ACC112 (cell line): ENCODE results near the gene SRRT.
"Not testable (repeated sequence)": the region's sequence is repeated elsewhere in the genome, so short reads cannot be mapped to it uniquely, and the experiment has no call there.

Experiments
- H2AFZ ChIP-seq: fragments of 200-600 bp; sonication (generic); one replicate; pipeline ENCODE4 v1.6.0; 2017; ENCODE audit warnings: antibody characterized with exemption, low read length; ENCODE audit not compliant: unreplicated experiment
- H3K27ac ChIP-seq: fragments of 200-600 bp; sonication (generic); 2 replicates; pipeline ENCODE4 v1.5.1; 2014; ENCODE audit warnings: low read depth, mild to moderate bottlenecking, antibody characterized with exemption, low read length, moderate library complexity
- H3K27me3 ChIP-seq: fragments of 200-600 bp; sonication (generic); 2 replicates; pipeline ENCODE4 v1.6.1; 2014; ENCODE audit warnings: mild to moderate bottlenecking, antibody characterized with exemption, low read length, moderate library complexity, mixed read lengths; ENCODE audit not compliant: insufficient read depth
- H3K36me3 ChIP-seq: fragments of 200-600 bp; sonication (generic); 2 replicates; pipeline ENCODE4 v1.6.1; 2016; ENCODE audit warnings: mild to moderate bottlenecking, antibody characterized with exemption, low read length, moderate library complexity, mixed read lengths; ENCODE audit not compliant: insufficient read depth
- H3K4me1 ChIP-seq: fragments of 200-600 bp; sonication (generic); one replicate; pipeline ENCODE4 v1.6.1; 2016; ENCODE audit warnings: low read length, mixed read lengths; ENCODE audit not compliant: insufficient read depth, unreplicated experiment, control insufficient read depth
- H3K4me3 ChIP-seq: fragments of 200-600 bp; sonication (generic); 2 replicates; pipeline ENCODE4 v1.5.1; 2014; ENCODE audit warnings: mild to moderate bottlenecking, low read depth, low read length
- H3K79me2 ChIP-seq: fragments of 200-600 bp; sonication (generic); one replicate; pipeline ENCODE4 v1.6.0; 2016; ENCODE audit warnings: low read length; ENCODE audit not compliant: control insufficient read depth, unreplicated experiment, insufficient read depth

SRRT gene

GRCh38 chr7:100895956-100896731 is 21.2 kb downstream of the SRRT start:
- Histone ChIP-seq H3K27me3 (peaks cover 27% of the 10 kb centered on the region), H2AFZ (no peak overlapping the region), H3K4me1 (peaks cover 8% of the 10 kb centered on the region), H3K79me2 (no peaks in the 10 kb centered on the region), H3K36me3 (no peaks in the 10 kb centered on the region), H3K4me3 (0 out of 2 replicates have a peak overlapping the region, but pooled peaks have one; percentile 4), H3K27ac (no peak overlapping the region)

GRCh38 chr7:100896732-100897608 is 22.1 kb downstream of the SRRT start:
- H3K4me1 ChIP-seq, result peaks cover 4% of the 10 kb centered on the region
- no peak overlapping the region for H2AFZ ChIP-seq
- no peaks in the 10 kb centered on the region for H3K79me2 ChIP-seq
- H3K27ac ChIP-seq, result no peak overlapping the region
- H3K4me3 ChIP-seq, result 0 out of 2 replicates have a peak overlapping the region, but pooled peaks have one; percentile 4
- peaks cover 27% of the 10 kb centered on the region for H3K27me3 ChIP-seq
- H3K36me3 ChIP-seq, result no peaks in the 10 kb centered on the region

DNA sequence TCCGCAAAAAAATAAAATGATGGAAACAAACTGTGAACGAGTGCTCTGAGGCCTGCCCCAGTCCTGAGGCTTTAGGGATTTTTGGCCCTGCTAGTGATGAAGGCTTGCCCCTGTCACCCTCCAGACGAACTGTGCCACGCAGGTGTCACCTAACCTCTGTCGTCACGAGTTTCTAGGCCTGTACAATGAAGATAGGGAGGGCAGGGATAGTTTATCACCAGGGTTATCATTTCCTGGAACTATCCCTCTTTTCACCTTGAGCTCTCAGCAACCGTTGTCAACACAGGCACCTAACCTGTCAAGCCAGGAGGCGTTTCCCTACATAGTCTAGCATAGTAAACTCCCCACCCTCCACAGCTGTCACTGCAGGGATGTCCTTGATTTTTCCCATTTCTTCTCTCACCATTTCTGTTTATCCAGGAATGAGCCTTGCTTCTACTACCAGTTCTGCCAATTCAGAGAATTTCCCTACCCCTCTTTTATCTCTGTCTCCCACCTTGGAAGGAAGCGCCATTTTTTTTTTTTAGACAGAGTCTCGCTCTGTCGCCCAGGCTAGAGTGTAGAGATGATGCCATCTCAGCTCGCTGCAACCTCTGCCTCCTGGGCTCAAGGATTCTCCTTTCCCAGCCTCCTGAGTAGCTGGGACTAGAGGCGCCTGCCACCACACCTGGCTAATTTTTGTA is 23.0 kb downstream of the SRRT start:
- H3K27me3 ChIP-seq, result peaks cover 27% of the 10 kb centered on the region
- no peak overlapping the region for H3K27ac ChIP-seq
- no peak overlapping the region for H3K4me3 ChIP-seq
- no peaks in the 10 kb centered on the region for H3K36me3 ChIP-seq
- peaks cover 4% of the 10 kb centered on the region for H3K4me1 ChIP-seq
- H2AFZ ChIP-seq, result no peak overlapping the region
- no peaks in the 10 kb centered on the region for H3K79me2 ChIP-seq

GRCh38 chr7:100899432-100899831 is 24.5 kb downstream of the SRRT start:
- H2AFZ ChIP-seq, result no peak overlapping the region
- H3K27me3 ChIP-seq, result peaks cover 27% of the 10 kb centered on the region
- no peaks in the 10 kb centered on the region for H3K79me2 ChIP-seq
- no peak overlapping the region for H3K4me3 ChIP-seq
- peaks cover 4% of the 10 kb centered on the region for H3K4me1 ChIP-seq
- H3K27ac ChIP-seq, result no peak overlapping the region
- no peaks in the 10 kb centered on the region for H3K36me3 ChIP-seq

DNA sequence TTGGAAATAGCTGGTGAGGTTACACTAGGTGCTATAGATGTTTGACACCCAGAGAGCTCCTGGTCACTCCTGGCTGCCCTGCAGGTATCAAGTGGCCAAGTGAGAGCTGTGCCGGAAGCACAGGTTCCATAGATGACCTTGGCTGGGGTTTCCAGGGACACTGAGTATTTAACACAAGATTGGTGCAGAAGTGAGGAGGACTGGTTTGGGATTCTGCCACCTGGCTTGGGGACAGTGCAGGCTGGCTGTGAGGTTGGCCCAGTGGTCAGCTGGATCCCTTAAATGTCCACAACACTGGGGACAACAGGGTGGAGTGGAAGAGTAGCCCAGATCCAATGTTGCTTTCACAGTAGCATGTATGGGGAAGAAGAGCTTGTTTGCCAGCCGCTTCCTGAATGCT is 26.1 kb downstream of the SRRT start:
- Histone ChIP-seq H2AFZ (no peak overlapping the region), H3K79me2 (no peaks in the 10 kb centered on the region), H3K27me3 (peaks cover 18% of the 10 kb centered on the region), H3K36me3 (no peaks in the 10 kb centered on the region), H3K4me1 (no peaks in the 10 kb centered on the region), H3K4me3 (no peak overlapping the region), H3K27ac (no peak overlapping the region)

- Histone ChIP-seq H3K4me1 (no peaks in the 10 kb centered on the region), H3K27me3 (peaks cover 10% of the 10 kb centered on the region; the same call in 1 of the 2 replicates), H3K27ac (no peak overlapping the region), H2AFZ (no peak overlapping the region), H3K4me3 (no peak overlapping the region), H3K79me2 (no peaks in the 10 kb centered on the region), H3K36me3 (no peaks in the 10 kb centered on the region)
Observed at GRCh38 chr7:100901921-100902332, 27.0 kb downstream of the SRRT start.

GRCh38 chr7:100902638-100903037 is 27.7 kb downstream of the SRRT start:
- H2AFZ ChIP-seq, result no peak overlapping the region
- H3K79me2 ChIP-seq, result no peaks in the 10 kb centered on the region
- H3K27ac ChIP-seq, result no peak overlapping the region
- H3K4me1 ChIP-seq, result no peaks in the 10 kb centered on the region
- H3K4me3 ChIP-seq, result no peak overlapping the region
- no peaks in the 10 kb centered on the region for H3K36me3 ChIP-seq
- H3K27me3 ChIP-seq, result peaks cover 5% of the 10 kb centered on the region; the same call in 1 of the 2 replicates

DNA sequence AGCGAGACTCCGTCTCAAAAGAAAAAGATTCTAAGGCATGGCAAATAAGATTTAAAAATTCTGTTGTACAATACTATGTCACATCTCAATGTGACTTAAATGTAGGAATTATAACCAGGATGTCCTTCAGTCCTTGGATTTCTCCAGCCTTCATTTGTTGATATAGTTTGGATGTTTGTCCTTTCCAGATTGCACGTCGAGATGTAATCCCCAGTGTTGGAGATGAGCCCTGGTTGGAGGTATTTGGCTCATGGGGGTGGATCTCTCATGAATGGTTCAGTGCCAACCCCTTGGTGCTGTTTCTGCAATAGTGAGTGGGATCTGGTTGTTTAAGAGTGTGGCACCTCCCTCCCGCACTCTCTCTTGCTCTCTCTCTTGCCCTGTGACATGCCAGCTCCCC is 33.6 kb downstream of the SRRT start:
- peaks cover 3% of the 10 kb centered on the region; the same call in 1 of the 2 replicates for H3K27me3 ChIP-seq
- no peaks in the 10 kb centered on the region for H3K79me2 ChIP-seq
- H3K27ac ChIP-seq, result no peak overlapping the region
- H3K4me3 ChIP-seq, result no peak overlapping the region
- H2AFZ ChIP-seq, result no peak overlapping the region
- no peaks in the 10 kb centered on the region for H3K36me3 ChIP-seq
- no peaks in the 10 kb centered on the region for H3K4me1 ChIP-seq

DNA sequence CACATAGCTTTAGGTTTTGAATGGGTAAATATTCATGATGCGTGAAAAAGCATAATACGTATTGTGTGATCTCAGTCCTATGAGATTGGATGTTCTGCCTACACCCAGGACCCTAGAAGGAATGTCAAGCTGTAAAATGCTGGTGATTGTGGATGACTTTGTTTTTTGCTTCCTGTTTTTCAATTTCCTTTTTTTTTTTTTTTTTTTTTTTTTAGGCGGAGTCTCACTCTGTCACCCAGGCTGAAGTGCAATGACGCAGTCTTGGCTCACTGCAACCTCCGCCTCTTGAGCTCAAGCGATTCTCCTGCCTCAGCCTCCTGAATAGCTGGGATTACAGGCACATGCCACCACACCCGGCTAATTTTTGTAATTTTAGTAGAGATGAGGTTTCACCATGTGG is 35.5 kb downstream of the SRRT start:
- H3K4me1 ChIP-seq, H3K36me3 ChIP-seq, H3K27me3 ChIP-seq, H2AFZ ChIP-seq, H3K4me3 ChIP-seq, H3K79me2 ChIP-seq, H3K27ac ChIP-seq: not testable (repeated sequence)

DNA sequence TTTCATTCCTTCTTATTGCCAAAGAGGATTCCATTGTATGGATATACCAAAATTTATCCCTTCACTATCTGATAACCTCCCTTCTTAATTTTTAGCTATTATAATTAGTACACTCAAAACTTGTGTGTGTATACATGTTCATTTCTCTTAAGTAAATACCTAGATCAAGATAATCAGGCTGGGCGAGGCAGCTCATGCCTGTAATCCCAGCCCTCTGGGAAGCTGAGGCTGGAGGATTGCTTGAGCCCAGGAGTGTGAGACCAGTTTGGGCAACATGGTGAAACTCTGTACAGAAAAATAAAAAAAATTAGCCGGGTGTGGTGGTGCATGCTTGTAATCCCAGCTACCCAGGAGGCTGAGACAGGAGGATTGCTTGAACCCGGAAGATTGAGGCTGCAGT is 36.6 kb downstream of the SRRT start:
- Histone ChIP-seq H3K79me2 (no peaks in the 10 kb centered on the region), H3K36me3 (no peaks in the 10 kb centered on the region), H3K4me1 (no peaks in the 10 kb centered on the region), H3K27ac (no peak overlapping the region), H3K27me3 (peaks cover 3% of the 10 kb centered on the region; the same call in 1 of the 2 replicates), H2AFZ (no peak overlapping the region), H3K4me3 (no peak overlapping the region)
